H7 (cell line): ENCODE measurements around the gene ATP2C1. TPM values are rescaled to one million over a fixed set of nuclear protein-coding genes. Genes with fewer than 3 reads are reported as not detected.

Source experiments
- DNase-seq: peaks from one replicate; pipeline ENCODE4 v3.0.0; 2012
- H3K27me3 ChIP-seq: 2 replicates; pipeline ENCODE4 v1.6.0; 2011; ENCODE audit warnings: mild to moderate bottlenecking, low read length; ENCODE audit not compliant: control insufficient read depth, insufficient read depth
- H3K36me3 ChIP-seq: replicated peaks from 2 replicates; pipeline ENCODE4 v1.5.1; 2011; ENCODE audit warnings: low read length; ENCODE audit not compliant: control insufficient read depth, insufficient read depth
- H3K4me3 ChIP-seq: 2 replicates; pipeline ENCODE4 v1.5.1; 2011; ENCODE audit warnings: low read depth, mild to moderate bottlenecking, control low read depth, low read length, moderate library complexity; ENCODE audit not compliant: insufficient read depth
- total RNA-seq: library from RNA; depleted of rRNA; stranded (reverse); fragments of >200 nt; shearing (Covaris generic); gene quantifications from 2 replicates; pipeline ENCODE4 v1.2.3, GENCODE V29; 2014; rRNA removed

The ATP2C1 gene
- total RNA-seq, 1 experiment from 2014 or later: 32.4 TPM

DNA sequence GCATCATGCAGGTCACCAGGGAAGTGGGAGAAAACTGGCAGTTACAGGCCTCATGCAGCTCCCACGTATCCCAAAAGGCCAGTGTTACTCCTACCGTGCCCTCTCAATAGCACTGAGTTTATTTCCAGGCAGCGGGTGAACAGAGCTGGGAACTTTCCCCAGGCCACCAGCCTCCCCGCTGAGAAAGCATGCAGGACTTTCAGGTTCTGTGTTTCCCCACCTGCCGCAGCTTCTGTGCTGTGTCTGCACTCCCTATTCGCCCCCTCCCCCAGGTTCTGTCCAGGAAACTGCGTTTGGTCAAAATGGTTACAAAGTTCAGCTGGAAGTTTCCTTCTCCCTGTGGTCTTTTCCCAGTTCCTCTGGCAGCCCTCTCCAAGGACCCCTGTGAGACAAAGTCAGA, 154.1 kb downstream of the ATP2C1 start:
- no peak overlapping the region for H3K4me3 ChIP-seq

GRCh38 chr3:131050001-131050400, 156.1 kb downstream of the ATP2C1 start:
- H3K36me3 ChIP-seq: no peaks in the 10 kb centered on the region
- no peak overlapping the region for H3K4me3 ChIP-seq
- no peak for DNase-seq
- H3K27me3 ChIP-seq: no peaks in the 10 kb centered on the region

More for the DNA sequence above, 154.1 kb downstream of the ATP2C1 start:
- Histone ChIP-seq H3K36me3 (no peaks in the 10 kb centered on the region), H3K27me3 (no peaks in the 10 kb centered on the region)
- no peak for DNase-seq

DNA sequence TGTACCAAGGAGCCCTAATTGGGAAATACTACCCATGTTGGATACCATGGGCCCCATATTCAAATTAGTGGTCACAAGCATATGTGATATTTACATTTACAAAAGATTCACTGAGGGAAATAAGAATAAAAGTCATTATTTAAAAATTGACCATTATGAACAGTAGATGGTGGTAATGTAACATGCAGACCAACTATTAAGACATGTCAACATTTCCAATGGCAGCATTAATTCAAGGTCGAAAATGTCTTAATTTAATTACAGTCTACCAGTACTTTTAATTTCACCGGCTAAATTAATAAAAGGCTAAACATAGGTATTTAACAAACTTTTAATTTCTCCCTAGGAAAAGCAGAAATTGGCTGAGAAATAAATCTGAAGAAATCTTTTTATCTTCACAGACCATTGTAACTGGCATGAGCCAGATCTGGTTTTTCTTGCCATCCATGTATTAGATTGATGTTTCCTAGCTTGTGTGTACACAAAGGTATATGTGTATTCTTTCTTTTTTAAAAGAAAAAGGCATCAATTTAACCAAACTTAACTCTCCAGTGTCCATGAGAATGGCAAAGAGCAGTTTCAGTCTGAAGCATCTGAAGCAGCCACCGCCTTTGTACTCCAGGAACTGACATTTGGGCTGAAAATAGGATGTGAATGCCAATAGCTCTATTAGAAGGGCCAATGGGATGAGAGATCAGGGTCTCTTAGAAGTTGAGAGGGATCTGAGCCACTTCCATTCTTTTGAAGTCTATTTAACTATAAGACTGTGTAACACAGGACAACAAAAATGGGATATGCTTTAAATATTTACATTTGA, 159.4 kb downstream of the ATP2C1 start:
- Histone ChIP-seq H3K27me3 (no peaks in the 10 kb centered on the region), H3K36me3 (no peaks in the 10 kb centered on the region), H3K4me3 (no peak overlapping the region)
- DNase-seq: no peak

Other genes starting within 250 kb of the ATP2C1 start
- 41.1 and 45.9 TPM in 2 replicates for gene PIK3R4, start 147.3 kb upstream of the ATP2C1 start, total RNA-seq
- gene ASTE1, start 132.7 kb downstream of the ATP2C1 start, total RNA-seq: 6.5 and 6.7 TPM in 2 replicates
- 1.5 and 2.9 TPM in 2 replicates for gene NEK11, start 132.8 kb downstream of the ATP2C1 start, total RNA-seq